ENCODE data around the gene GUCA1A.
"Not testable (repeated sequence)": the region's sequence is repeated elsewhere in the genome, so short reads cannot be mapped to it uniquely, and the experiment has no call there.

The GUCA1A gene

DNA sequence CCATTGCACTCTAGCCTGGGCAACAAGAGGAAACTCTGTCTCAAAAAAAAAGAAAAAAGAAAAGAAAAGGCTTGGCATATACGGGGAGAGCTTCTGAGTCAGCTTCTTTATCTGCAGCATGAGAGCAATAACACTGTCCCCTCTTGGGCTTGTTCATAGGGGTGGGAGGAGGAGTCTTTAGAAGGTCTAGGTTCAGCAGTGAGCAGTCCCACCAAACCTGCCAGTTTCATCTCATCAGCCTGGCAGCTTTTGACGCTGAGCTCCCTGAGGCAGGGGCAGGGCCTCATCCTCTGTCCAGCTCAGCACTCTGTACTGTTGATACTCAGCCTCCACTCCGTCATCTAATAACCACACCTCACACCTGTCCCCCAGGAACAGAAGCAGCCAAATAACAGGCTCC lies 25.1 kb upstream of the GUCA1A start:
- TF ChIP-seq, protein P1, sequence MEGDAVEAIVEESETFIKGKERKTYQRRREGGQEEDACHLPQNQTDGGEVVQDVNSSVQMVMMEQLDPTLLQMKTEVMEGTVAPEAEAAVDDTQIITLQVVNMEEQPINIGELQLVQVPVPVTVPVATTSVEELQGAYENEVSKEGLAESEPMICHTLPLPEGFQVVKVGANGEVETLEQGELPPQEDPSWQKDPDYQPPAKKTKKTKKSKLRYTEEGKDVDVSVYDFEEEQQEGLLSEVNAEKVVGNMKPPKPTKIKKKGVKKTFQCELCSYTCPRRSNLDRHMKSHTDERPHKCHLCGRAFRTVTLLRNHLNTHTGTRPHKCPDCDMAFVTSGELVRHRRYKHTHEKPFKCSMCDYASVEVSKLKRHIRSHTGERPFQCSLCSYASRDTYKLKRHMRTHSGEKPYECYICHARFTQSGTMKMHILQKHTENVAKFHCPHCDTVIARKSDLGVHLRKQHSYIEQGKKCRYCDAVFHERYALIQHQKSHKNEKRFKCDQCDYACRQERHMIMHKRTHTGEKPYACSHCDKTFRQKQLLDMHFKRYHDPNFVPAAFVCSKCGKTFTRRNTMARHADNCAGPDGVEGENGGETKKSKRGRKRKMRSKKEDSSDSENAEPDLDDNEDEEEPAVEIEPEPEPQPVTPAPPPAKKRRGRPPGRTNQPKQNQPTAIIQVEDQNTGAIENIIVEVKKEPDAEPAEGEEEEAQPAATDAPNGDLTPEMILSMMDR (IDR thresholded peaks at IDR 0.05; ENCODE audit: extremely low read depth, missing control alignments), result no peak
- no peak for DNase-seq (ENCODE audit: low spot score)

DNA sequence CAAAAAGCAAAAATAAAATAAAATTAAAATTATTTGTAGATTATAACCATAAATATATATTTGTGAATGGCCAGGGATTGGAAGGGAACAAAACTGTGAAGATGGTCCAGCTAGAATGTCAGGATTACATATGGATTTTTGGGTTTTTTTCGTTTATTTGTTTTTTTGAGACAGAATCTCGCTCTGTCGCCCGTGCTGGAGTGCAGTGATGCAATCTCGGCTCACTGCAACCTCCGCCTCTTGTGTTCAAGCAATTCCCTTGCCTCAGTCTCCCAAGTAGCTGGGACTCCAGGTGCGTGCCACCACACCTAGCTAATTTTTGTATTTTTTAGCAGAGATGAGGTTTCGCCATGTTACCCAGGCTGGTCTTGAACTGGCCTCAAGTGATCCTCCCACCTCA lies 22.9 kb upstream of the GUCA1A start:
- no peak for DNase-seq (ENCODE audit: low spot score)
- TF ChIP-seq, protein P1 (IDR thresholded peaks at IDR 0.05; ENCODE audit: extremely low read depth, missing control alignments), result no peak

DNA sequence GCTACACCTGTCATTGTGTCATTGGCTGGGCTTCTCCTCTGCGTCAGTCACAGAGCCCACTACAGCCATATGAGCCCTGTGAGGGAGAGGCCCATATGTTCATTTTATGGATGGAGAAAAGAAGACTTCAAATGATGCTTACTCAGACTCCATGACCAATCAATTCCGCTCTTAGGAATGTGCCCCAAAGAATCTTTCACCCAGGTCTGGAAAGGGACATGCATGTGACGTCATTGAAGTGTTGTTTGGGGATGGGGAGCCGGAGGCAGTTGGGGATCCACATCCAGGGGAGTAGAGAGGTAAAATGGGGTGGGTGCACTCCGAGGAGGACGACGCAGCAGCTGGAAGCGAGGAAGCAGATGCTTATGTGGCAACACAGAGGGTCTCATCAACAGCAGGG lies 21.1 kb upstream of the GUCA1A start:
- DNase-seq (ENCODE audit: low spot score), result no peak
- TF ChIP-seq, protein P1 (IDR thresholded peaks at IDR 0.05; ENCODE audit: extremely low read depth, missing control alignments), result no peak

DNA sequence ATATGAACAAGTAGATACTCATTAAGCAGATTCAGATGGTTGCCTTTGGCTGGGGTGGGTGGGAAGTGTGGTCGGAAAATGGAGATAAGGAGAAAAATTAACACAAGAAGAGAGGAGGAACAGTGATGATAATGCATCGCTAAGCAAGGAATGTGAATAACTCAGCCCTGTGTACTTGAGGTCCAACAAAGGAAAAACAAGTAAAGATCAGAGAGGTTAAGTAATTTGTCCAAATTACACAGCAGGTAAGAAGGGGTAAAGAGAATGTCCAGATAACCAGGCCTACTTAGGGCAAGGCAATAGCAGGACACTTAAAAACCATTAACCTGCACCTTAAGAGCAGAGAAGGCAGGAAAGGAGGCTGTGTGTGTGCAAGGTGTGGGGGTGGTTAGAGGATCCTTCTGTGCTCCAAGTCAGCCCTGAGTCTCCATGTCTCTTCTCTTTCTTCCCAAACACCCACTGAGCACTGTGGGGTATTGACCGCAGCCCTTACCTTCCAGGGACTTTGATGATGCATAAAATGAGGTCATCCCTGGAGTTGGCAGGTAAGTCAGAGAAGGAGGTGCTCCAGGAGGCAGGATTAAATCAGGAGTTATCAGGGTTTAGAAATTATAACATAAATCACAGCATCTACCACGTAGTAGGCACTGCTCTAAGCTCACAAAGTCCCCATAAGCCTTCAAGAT lies 20.5 kb upstream of the GUCA1A start:
- not testable (repeated sequence) for DNase-seq (ENCODE audit: low spot score)

DNA sequence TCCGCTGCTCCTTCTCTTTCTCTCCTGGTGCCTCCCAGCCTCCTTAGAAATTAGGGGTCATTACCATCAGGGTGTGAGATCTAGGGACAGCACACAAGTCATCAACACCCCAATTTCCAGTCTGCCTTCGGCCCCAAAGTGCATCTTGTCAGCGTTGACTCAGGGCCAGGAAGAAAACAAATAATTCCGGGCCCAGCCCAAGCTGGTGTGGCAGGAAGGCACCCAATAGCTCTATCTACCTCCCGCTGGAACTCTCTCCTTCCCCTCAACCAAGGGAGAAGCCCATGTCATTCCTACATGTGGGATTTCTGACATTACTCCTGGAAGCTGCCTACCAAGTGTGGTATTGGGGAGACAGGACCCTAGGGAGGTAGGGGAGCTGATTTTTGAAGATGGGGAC lies 19.2 kb upstream of the GUCA1A start:
- DNase-seq (ENCODE audit: low spot score), result no peak
- TF ChIP-seq, protein P1 (IDR thresholded peaks at IDR 0.05; ENCODE audit: extremely low read depth, missing control alignments), result no peak

DNA sequence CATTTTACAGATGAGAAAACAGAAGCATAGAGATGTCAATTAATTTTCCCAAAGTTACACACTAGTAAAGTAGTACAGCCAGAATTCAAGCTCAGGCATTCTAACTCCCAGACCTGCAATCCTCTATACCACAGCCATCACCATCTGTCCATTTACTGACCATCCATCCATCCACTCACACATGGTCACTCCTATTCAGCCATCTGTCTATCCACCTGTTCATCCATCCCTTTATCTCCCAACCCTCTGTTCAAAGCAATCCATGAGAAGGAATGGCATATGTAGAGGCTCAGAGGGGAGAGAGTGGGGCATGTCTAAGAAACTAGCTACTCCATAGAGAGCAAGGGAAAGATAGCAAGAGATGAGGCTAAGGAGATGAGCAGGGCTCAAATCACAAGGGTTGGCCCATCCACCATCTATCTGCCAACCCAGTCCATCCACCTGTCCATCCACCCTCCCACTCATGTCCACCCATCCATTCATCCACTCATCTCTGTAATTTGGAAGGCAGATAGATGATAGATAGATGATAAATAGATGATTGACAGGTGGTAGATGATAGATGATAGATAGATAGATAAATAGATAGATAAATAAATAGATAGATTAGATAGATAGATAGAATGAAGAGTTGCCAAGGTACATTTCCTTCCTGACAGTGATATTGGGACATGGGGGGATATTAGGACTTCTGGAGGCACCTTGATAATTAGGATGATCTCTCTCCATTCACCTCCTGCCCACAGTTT lies 18.5 kb upstream of the GUCA1A start:
- TF ChIP-seq, protein P1 (IDR thresholded peaks at IDR 0.05; ENCODE audit: extremely low read depth, missing control alignments), result no peak
- DNase-seq (ENCODE audit: low spot score), result no peak

DNA sequence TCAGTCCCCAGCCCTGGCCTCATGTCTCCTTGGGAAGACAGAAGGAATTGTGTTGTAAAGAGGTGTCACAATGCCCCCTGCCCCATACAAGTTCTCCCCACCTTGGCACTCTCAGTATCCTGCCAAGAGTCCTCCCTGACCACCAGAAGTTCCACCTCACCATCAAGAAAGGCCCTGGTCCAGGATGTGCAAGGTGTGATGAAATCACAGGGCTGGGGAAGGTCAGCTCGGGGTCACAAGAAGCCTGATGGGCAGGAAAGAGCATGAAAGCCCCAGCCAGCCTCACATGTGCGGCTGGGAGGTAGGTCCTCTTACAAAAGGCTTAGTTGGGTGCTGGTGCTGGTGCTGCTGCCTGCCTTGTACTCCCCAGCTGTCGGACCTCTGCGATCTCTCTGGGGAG lies 17.9 kb upstream of the GUCA1A start:
- no peak for DNase-seq (ENCODE audit: low spot score)

More for the DNA sequence above, 17.9 kb upstream of the GUCA1A start:
- TF ChIP-seq, protein P1 (IDR thresholded peaks at IDR 0.05; ENCODE audit: extremely low read depth, missing control alignments), result no peak
